GM23338 (cell line): Measurements from ENCODE around the gene TLE3. TPM values are rescaled to one million over a fixed set of nuclear protein-coding genes. Genes with fewer than 3 reads are reported as not detected.

Experiments
- ATAC-seq: fragments of 200-7000 bp; cut with Tn5 transposase; 3 replicates; pipeline ENCODE4 v1.9.1; 2020
- DNase-seq: peaks from one replicate; pipeline ENCODE4 v3.0.0-alpha.2; 2015; ENCODE audit warnings: low spot score
- H2AFZ ChIP-seq: fragments of 200-600 bp; sonication (generic); 2 replicates; pipeline ENCODE4 v1.8.0; 2016; ENCODE audit warnings: antibody characterized with exemption, mild to moderate bottlenecking, moderate library complexity
- H3F3A ChIP-seq: fragments of 200-600 bp; sonication (generic); replicated peaks from 2 replicates; pipeline ENCODE4 v1.8.0; 2017; ENCODE audit warnings: antibody characterized with exemption, mixed run types, low read depth
- H3K27ac ChIP-seq: fragments of 200-600 bp; sonication (generic); 2 replicates; pipeline ENCODE4 v1.6.1; 2016; ENCODE audit warnings: low read depth
- H3K27me3 ChIP-seq: fragments of 200-600 bp; sonication (generic); 2 replicates; pipeline ENCODE4 v1.8.0; 2016; ENCODE audit warnings: mild to moderate bottlenecking, mixed run types, moderate library complexity; ENCODE audit not compliant: insufficient read depth
- H3K36me3 ChIP-seq: fragments of 200-600 bp; sonication (generic); 2 replicates; pipeline ENCODE4 v1.8.0; 2016; ENCODE audit warnings: mild to moderate bottlenecking; ENCODE audit not compliant: insufficient read depth
- H3K4me1 ChIP-seq: fragments of 200-600 bp; sonication (generic); 2 replicates; pipeline ENCODE4 v1.8.0; 2016; ENCODE audit warnings: mild to moderate bottlenecking, moderate library complexity; ENCODE audit not compliant: insufficient read depth
- H3K4me2 ChIP-seq: fragments of 200-600 bp; sonication (generic); 2 replicates; pipeline ENCODE4 v1.7.1; 2017; ENCODE audit warnings: mixed run types
- H3K4me3 ChIP-seq: fragments of 200-600 bp; sonication (generic); 2 replicates; pipeline ENCODE4 v1.6.1; 2016; ENCODE audit warnings: mixed run types
- H3K79me2 ChIP-seq: fragments of 200-600 bp; sonication (generic); replicated peaks from 2 replicates; pipeline ENCODE4 v1.8.0; 2017; ENCODE audit warnings: mild to moderate bottlenecking; ENCODE audit not compliant: insufficient read depth
- H3K9me2 ChIP-seq: fragments of 200-600 bp; sonication (generic); 2 replicates; pipeline ENCODE4 v1.8.0; 2017; ENCODE audit not compliant: insufficient read depth
- H4K20me1 ChIP-seq: fragments of 200-600 bp; sonication (generic); replicated peaks from 2 replicates; pipeline ENCODE4 v1.8.0; 2017; ENCODE audit warnings: mild to moderate bottlenecking; ENCODE audit not compliant: insufficient read depth
- H3K27ac Mint-ChIP-seq: 2 replicates; pipeline ENCODE4 v1.8.0; 2020; ENCODE audit warnings: inconsistent platforms, mild to moderate bottlenecking, moderate library complexity, mixed read lengths
- H3K27me3 Mint-ChIP-seq: 3 replicates; pipeline ENCODE4 v1.8.0; 2022; ENCODE audit warnings: low read depth, mild to moderate bottlenecking, moderate library complexity, mixed read lengths, inconsistent platforms; ENCODE audit not compliant: insufficient read depth, poor library complexity
- H3K36me3 Mint-ChIP-seq: 3 replicates; pipeline ENCODE4 v1.8.0; 2021; ENCODE audit warnings: low read depth, mild to moderate bottlenecking, inconsistent platforms, moderate library complexity, mixed read lengths
- H3K4me1 Mint-ChIP-seq: 3 replicates; pipeline ENCODE4 v1.8.0; 2020; ENCODE audit warnings: mild to moderate bottlenecking, inconsistent platforms, mixed read lengths
- H3K4me3 Mint-ChIP-seq: 3 replicates; pipeline ENCODE4 v1.8.0; 2021; ENCODE audit warnings: moderate library complexity, mild to moderate bottlenecking, inconsistent platforms, mixed read lengths
- H3K9me3 Mint-ChIP-seq: 3 replicates; pipeline ENCODE4 v1.8.0; 2020; ENCODE audit warnings: moderate library complexity, mild to moderate bottlenecking, inconsistent platforms, mixed read lengths
- CREB1 ChIP-seq: fragments of 250-450 bp; sonication (Bioruptor Pico); IDR thresholded peaks from 2 replicates; pipeline ENCODE4 v1.5.0; 2020; ENCODE audit warnings: low read depth, mild to moderate bottlenecking, moderate library complexity
- CTCF ChIP-seq, 2 experiments: fragments of 200-600 bp in 1 of 2; sonication (generic) in 1 of 2; conservative IDR thresholded peaks; 2 replicates each; pipeline versions ENCODE4 v1.5.1 to v1.6.1; 2016 to 2017; ENCODE audit warnings: antibody characterized with exemption in 2 of 2, low read depth in 2 of 2, mild to moderate bottlenecking in 2 of 2, moderate library complexity in 1 of 2
- ETS1 ChIP-seq: IDR thresholded peaks from 2 replicates; pipeline ENCODE4 v1.6.1; 2016; ENCODE audit warnings: antibody characterized with exemption
- EZH2phosphoT487 ChIP-seq: fragments of 200-600 bp; sonication (generic); IDR thresholded peaks from one replicate; pipeline ENCODE4 v1.8.1; 2018; ENCODE audit warnings: antibody characterized with exemption; ENCODE audit not compliant: unreplicated experiment
- JUNB ChIP-seq: IDR thresholded peaks from one replicate; pipeline ENCODE4 v1.6.1; 2016; ENCODE audit warnings: antibody characterized with exemption; ENCODE audit not compliant: unreplicated experiment
- NANOG ChIP-seq: IDR thresholded peaks from 2 replicates; pipeline ENCODE4 v1.6.1; 2016; ENCODE audit warnings: antibody characterized with exemption, borderline replicate concordance
- POLR2AphosphoS5 ChIP-seq: IDR thresholded peaks from 2 replicates; pipeline ENCODE4 v1.6.1; 2016; ENCODE audit warnings: antibody characterized with exemption, low read depth
- STAT1 ChIP-seq: IDR thresholded peaks from one replicate; pipeline ENCODE4 v1.6.1; 2016; ENCODE audit warnings: antibody characterized with exemption; ENCODE audit not compliant: unreplicated experiment
- ZNF114 ChIP-seq: fragments of 250-450 bp; sonication (Bioruptor Pico); IDR thresholded peaks from 2 replicates; pipeline ENCODE4 v1.5.0; 2020; ENCODE audit warnings: mild to moderate bottlenecking, moderate library complexity
- ZNF331 ChIP-seq: fragments of 250-450 bp; sonication (Bioruptor Pico); IDR thresholded peaks from 2 replicates; pipeline ENCODE4 v1.5.0; 2020; ENCODE audit warnings: low read depth, mild to moderate bottlenecking, moderate library complexity
- ZNF462 ChIP-seq: fragments of 250-450 bp; sonication (Bioruptor Pico); IDR thresholded peaks from 2 replicates; pipeline ENCODE4 v1.5.0; 2020; ENCODE audit warnings: mild to moderate bottlenecking, moderate library complexity
- polyA plus RNA-seq: library from polyadenylated mRNA; unstranded; fragments of >200 nt; fragmentation: Nextera tagmentation; extraction: Ambion mirVana; gene quantifications from 2 replicates; pipeline ENCODE4 v1.2.1, GENCODE V29; 2016
- total RNA-seq: library from RNA; depleted of rRNA; stranded (reverse); fragments of >200 nt; shearing (Covaris generic); gene quantifications from 2 replicates; pipeline ENCODE4 v1.2.3, GENCODE V29; 2014

TLE3 gene
- total and polyA plus RNA-seq, 2 experiments from 2014 or later: 10.4 to 79.5 TPM

- H4K20me1 ChIP-seq: no peaks in the 10 kb centered on the region
- H3K4me1 ChIP-seq: no peaks in the 10 kb centered on the region
- ATAC-seq (no peak), DNase-seq (no peak)
- no peak overlapping the region for H3K27ac ChIP-seq
- no peaks in the 10 kb centered on the region for H3K79me2 ChIP-seq
- H2AFZ ChIP-seq: no peak overlapping the region
- no peaks in the 10 kb centered on the region for H3K9me2 ChIP-seq
- no peak overlapping the region for H3K27ac Mint-ChIP-seq
- H3F3A ChIP-seq: no peaks in the 10 kb centered on the region
- H3K36me3 Mint-ChIP-seq: no peaks in the 10 kb centered on the region
- no peaks in the 10 kb centered on the region for H3K36me3 ChIP-seq
- TF ChIP-seq CREB1 (CRISPR knock-in tag): no peak
- no peak for TF ChIP-seq JUNB
- no peak for TF ChIP-seq STAT1
- TF ChIP-seq ETS1: no peak
- TF ChIP-seq NANOG: no peak
- H3K27me3 ChIP-seq: no peaks in the 10 kb centered on the region
- H3K4me1 Mint-ChIP-seq: no peaks in the 10 kb centered on the region; the same call in 2 of the 3 replicates
- no peak overlapping the region for H3K4me2 ChIP-seq
- no peak overlapping the region for H3K4me3 Mint-ChIP-seq
- H3K27me3 Mint-ChIP-seq: peaks cover 1% of the 10 kb centered on the region
- no peak overlapping the region for H3K4me3 ChIP-seq
- H3K9me3 Mint-ChIP-seq: no peaks in the 10 kb centered on the region
Measured at GRCh38 chr15:70035719-70036077, 62.0 kb downstream of the TLE3 start.

- ATAC-seq: no peak
- no peaks in the 10 kb centered on the region for H3K4me1 ChIP-seq
- TF ChIP-seq ZNF114 (CRISPR knock-in tag) (no peak), EZH2phosphoT487 (no peak), STAT1 (no peak), ZNF331 (CRISPR knock-in tag) (no peak), POLR2AphosphoS5 (no peak), CTCF (conservative IDR thresholded peaks at IDR 0.05; ENCODE audit: low read depth in 2 of 2) (no peak), ZNF462 (CRISPR knock-in tag) (no peak)
Measured at GRCh38 chr15:70035051-70035718, 62.5 kb downstream of the TLE3 start.

More at GRCh38 chr15:70035051-70035718, 62.5 kb downstream of the TLE3 start:
- Histone ChIP-seq H3K36me3 (no peaks in the 10 kb centered on the region), H3K27me3 (no peaks in the 10 kb centered on the region), H3F3A (no peaks in the 10 kb centered on the region), H2AFZ (no peak overlapping the region), H3K4me3 (no peak overlapping the region), H4K20me1 (no peaks in the 10 kb centered on the region), H3K9me2 (no peaks in the 10 kb centered on the region), H3K79me2 (no peaks in the 10 kb centered on the region), H3K4me2 (no peak overlapping the region), H3K27ac (no peak overlapping the region)
- Mint-ChIP-seq H3K27ac (no peak overlapping the region), H3K4me3 (no peak overlapping the region), H3K9me3 (no peaks in the 10 kb centered on the region), H3K36me3 (no peaks in the 10 kb centered on the region), H3K27me3 (peaks cover 1% of the 10 kb centered on the region), H3K4me1 (no peaks in the 10 kb centered on the region; the same call in 2 of the 3 replicates)
- DNase-seq: no peak
